GM21515 (cell line): ENCODE data around the gene AKR1C8.
"Not testable (repeated sequence)": the region's sequence is repeated elsewhere in the genome, so short reads cannot be mapped to it uniquely, and the experiment has no call there.

Experiments
- ATAC-seq: cut with Tn5 transposase; IDR thresholded peaks from one replicate; pipeline ENCODE4 v1.9.1; 2021; ENCODE audit not compliant: unreplicated experiment

The AKR1C8 gene

GRCh38 chr10:5168897-5169420 is 16.0 kb downstream of the AKR1C8 start:
- ATAC-seq, result no peak

- ATAC-seq, result no peak
These were observed 19.2 kb downstream of the AKR1C8 start for GRCh38 chr10:5165738-5166137.

GRCh38 chr10:5163487-5163886 is 21.5 kb downstream of the AKR1C8 start:
- no peak for ATAC-seq

GRCh38 chr10:5159126-5159525 is 25.8 kb downstream of the AKR1C8 start:
- no peak for ATAC-seq

- ATAC-seq, result no peak
These were observed 27.4 kb downstream of the AKR1C8 start for GRCh38 chr10:5157501-5157900.

- ATAC-seq, result no peak
These were observed 29.0 kb downstream of the AKR1C8 start for GRCh38 chr10:5155951-5156350.

- ATAC-seq, result no peak
These were observed 33.9 kb downstream of the AKR1C8 start for GRCh38 chr10:5151076-5151475.

GRCh38 chr10:5148678-5149032 is 36.3 kb downstream of the AKR1C8 start:
- no peak for ATAC-seq

- ATAC-seq, result no peak
These were observed 36.8 kb downstream of the AKR1C8 start for GRCh38 chr10:5147981-5148677.

GRCh38 chr10:5147255-5147980 is 37.5 kb downstream of the AKR1C8 start:
- no peak for ATAC-seq

- no peak for ATAC-seq
These were observed 38.1 kb downstream of the AKR1C8 start for GRCh38 chr10:5146920-5147254.

GRCh38 chr10:5143137-5143536 is 41.8 kb downstream of the AKR1C8 start:
- no peak for ATAC-seq

GRCh38 chr10:5142199-5142598 is 42.8 kb downstream of the AKR1C8 start:
- no peak for ATAC-seq

GRCh38 chr10:5137699-5138098 is 47.3 kb downstream of the AKR1C8 start:
- ATAC-seq, result not testable (repeated sequence)

GRCh38 chr10:5136468-5137087 is 48.4 kb downstream of the AKR1C8 start:
- no peak for ATAC-seq

- ATAC-seq, result no peak
These were observed 49.4 kb downstream of the AKR1C8 start for GRCh38 chr10:5135581-5135980.

- no peak for ATAC-seq
These were observed 59.5 kb downstream of the AKR1C8 start for GRCh38 chr10:5125315-5126044.

GRCh38 chr10:5123886-5124285 is 61.1 kb downstream of the AKR1C8 start:
- ATAC-seq, result no peak

- ATAC-seq, result not testable (repeated sequence)
These were observed 65.0 kb downstream of the AKR1C8 start for GRCh38 chr10:5119997-5120396.

GRCh38 chr10:5117026-5117425 is 67.9 kb downstream of the AKR1C8 start:
- ATAC-seq, result no peak

- ATAC-seq, result no peak
These were observed 68.3 kb downstream of the AKR1C8 start for GRCh38 chr10:5116621-5117020.
